ENCODE measurements around the gene ITGB6. TPM values are rescaled to one million over a fixed set of nuclear protein-coding genes. Genes with fewer than 3 reads are reported as not detected.
A peak's percentile ranks its signal among the peaks of the same experiment; 100 is the strongest.

ITGB6 gene
- total RNA-seq, 1 donor: under 0.01 TPM

- Histone ChIP-seq H3K4me1 (ENCODE audit: insufficient read depth, low read length) (peaks cover 55% of the 10 kb centered on the region), H3K27me3 (ENCODE audit: insufficient read depth, low read length) (no peaks in the 10 kb centered on the region), H3K79me2 (ENCODE audit: insufficient read depth, low read length) (no peaks in the 10 kb centered on the region), H3K4me2 (ENCODE audit: insufficient read depth, low read length) (no peak overlapping the region), H4K20me1 (ENCODE audit: insufficient read depth, low read length) (no peaks in the 10 kb centered on the region), H3K9me3 (ENCODE audit: low read depth, low read length) (no peaks in the 10 kb centered on the region), H2AFZ (ENCODE audit: low read length) (no peak overlapping the region), H3K27ac (ENCODE audit: low read depth, low read length) (peak overlapping the region; percentile 57), H3K4me3 (ENCODE audit: insufficient read depth, low read length) (no peak overlapping the region), H3K36me3 (ENCODE audit: insufficient read depth, low read length) (no peaks in the 10 kb centered on the region)
- DNase-seq (ENCODE audit: insufficient read length, low spot score, missing footprints): no peak
- TF ChIP-seq, protein P1, sequence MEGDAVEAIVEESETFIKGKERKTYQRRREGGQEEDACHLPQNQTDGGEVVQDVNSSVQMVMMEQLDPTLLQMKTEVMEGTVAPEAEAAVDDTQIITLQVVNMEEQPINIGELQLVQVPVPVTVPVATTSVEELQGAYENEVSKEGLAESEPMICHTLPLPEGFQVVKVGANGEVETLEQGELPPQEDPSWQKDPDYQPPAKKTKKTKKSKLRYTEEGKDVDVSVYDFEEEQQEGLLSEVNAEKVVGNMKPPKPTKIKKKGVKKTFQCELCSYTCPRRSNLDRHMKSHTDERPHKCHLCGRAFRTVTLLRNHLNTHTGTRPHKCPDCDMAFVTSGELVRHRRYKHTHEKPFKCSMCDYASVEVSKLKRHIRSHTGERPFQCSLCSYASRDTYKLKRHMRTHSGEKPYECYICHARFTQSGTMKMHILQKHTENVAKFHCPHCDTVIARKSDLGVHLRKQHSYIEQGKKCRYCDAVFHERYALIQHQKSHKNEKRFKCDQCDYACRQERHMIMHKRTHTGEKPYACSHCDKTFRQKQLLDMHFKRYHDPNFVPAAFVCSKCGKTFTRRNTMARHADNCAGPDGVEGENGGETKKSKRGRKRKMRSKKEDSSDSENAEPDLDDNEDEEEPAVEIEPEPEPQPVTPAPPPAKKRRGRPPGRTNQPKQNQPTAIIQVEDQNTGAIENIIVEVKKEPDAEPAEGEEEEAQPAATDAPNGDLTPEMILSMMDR (IDR thresholded peaks at IDR 0.05; ENCODE audit: extremely low read depth, low read depth, low read length): no peak
These were observed 6.4 kb upstream of the ITGB6 start for GRCh38 chr2:160206436-160206835.

- TF ChIP-seq, protein P1 (IDR thresholded peaks at IDR 0.05; ENCODE audit: extremely low read depth, low read depth, low read length): no peak
- Histone ChIP-seq H3K9me3 (ENCODE audit: low read depth, low read length) (no peaks in the 10 kb centered on the region), H3K4me2 (ENCODE audit: insufficient read depth, low read length) (peak overlapping the region; percentile 25), H3K4me1 (ENCODE audit: insufficient read depth, low read length) (peaks cover 51% of the 10 kb centered on the region), H2AFZ (ENCODE audit: low read length) (peak overlapping the region; percentile 82), H3K27me3 (ENCODE audit: insufficient read depth, low read length) (no peaks in the 10 kb centered on the region), H3K4me3 (ENCODE audit: insufficient read depth, low read length) (no peak overlapping the region), H4K20me1 (ENCODE audit: insufficient read depth, low read length) (no peaks in the 10 kb centered on the region), H3K36me3 (ENCODE audit: insufficient read depth, low read length) (no peaks in the 10 kb centered on the region), H3K79me2 (ENCODE audit: insufficient read depth, low read length) (no peaks in the 10 kb centered on the region), H3K27ac (ENCODE audit: low read depth, low read length) (peak overlapping the region; percentile 57)
- DNase-seq (ENCODE audit: insufficient read length, low spot score, missing footprints): peak; percentile 84
These were observed 5.4 kb upstream of the ITGB6 start for GRCh38 chr2:160205505-160205904.

DNA sequence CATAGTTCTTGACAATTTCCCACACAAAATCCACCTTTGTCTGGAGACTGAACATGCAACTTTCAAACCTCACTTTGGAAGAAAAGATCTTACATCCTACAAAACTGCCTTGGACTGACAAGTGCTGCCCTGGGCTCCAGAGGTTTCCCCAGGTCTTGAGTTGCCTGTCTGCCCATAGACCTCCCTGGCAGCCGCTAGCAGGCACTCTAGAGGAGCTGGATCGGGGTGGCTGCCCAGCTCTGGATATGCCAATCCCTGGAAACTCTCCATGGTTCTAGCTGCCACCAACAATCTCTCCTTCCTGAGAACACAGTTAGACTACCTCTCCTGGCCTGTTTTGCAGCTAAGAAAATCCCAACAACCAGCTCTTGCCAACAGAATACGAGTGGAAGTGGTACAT lies 3.4 kb upstream of the ITGB6 start:
- Histone ChIP-seq H3K27ac (ENCODE audit: low read depth, low read length) (no peak overlapping the region), H3K4me1 (ENCODE audit: insufficient read depth, low read length) (peaks cover 31% of the 10 kb centered on the region), H4K20me1 (ENCODE audit: insufficient read depth, low read length) (no peaks in the 10 kb centered on the region)

DNA sequence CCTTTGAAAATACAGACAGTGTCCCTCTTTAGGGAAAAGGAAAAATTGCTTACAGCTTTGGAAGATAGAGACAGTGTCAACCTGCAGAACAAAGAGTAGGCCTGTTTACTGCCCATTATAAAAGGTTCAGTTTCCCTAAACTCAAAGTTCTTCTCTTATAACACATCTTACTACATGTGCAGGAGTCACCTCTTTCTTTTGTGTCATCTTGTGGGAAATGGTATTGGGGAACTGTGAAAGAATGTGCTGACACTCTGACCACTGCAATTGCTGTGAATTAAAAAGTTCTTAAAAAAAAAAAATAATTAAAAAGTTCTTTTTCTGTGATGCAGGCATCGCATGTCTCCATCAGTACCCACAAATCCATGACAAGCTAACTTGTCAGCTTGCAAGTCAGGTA lies 2.9 kb upstream of the ITGB6 start:
- no peak overlapping the region for H2AFZ ChIP-seq (ENCODE audit: low read length)
- no peak overlapping the region for H3K27ac ChIP-seq (ENCODE audit: low read depth, low read length)
- TF ChIP-seq, protein P1 (IDR thresholded peaks at IDR 0.05; ENCODE audit: extremely low read depth, low read depth, low read length): no peak
- H3K4me3 ChIP-seq (ENCODE audit: insufficient read depth, low read length): no peak overlapping the region
- no peaks in the 10 kb centered on the region for H3K79me2 ChIP-seq (ENCODE audit: insufficient read depth, low read length)
- H3K27me3 ChIP-seq (ENCODE audit: insufficient read depth, low read length): no peaks in the 10 kb centered on the region
- DNase-seq (ENCODE audit: insufficient read length, low spot score, missing footprints): no peak
- H4K20me1 ChIP-seq (ENCODE audit: insufficient read depth, low read length): no peaks in the 10 kb centered on the region
- no peak overlapping the region for H3K4me2 ChIP-seq (ENCODE audit: insufficient read depth, low read length)
- no peaks in the 10 kb centered on the region for H3K36me3 ChIP-seq (ENCODE audit: insufficient read depth, low read length)
- H3K4me1 ChIP-seq (ENCODE audit: insufficient read depth, low read length): peaks cover 26% of the 10 kb centered on the region
- no peaks in the 10 kb centered on the region for H3K9me3 ChIP-seq (ENCODE audit: low read depth, low read length)

More for the DNA sequence above, 3.4 kb upstream of the ITGB6 start:
- Histone ChIP-seq H3K79me2 (ENCODE audit: insufficient read depth, low read length) (no peaks in the 10 kb centered on the region), H2AFZ (ENCODE audit: low read length) (no peak overlapping the region), H3K4me3 (ENCODE audit: insufficient read depth, low read length) (no peak overlapping the region), H3K36me3 (ENCODE audit: insufficient read depth, low read length) (no peaks in the 10 kb centered on the region), H3K4me2 (ENCODE audit: insufficient read depth, low read length) (no peak overlapping the region), H3K27me3 (ENCODE audit: insufficient read depth, low read length) (no peaks in the 10 kb centered on the region), H3K9me3 (ENCODE audit: low read depth, low read length) (no peaks in the 10 kb centered on the region)
- TF ChIP-seq, protein P1 (IDR thresholded peaks at IDR 0.05; ENCODE audit: extremely low read depth, low read depth, low read length): no peak
- DNase-seq (ENCODE audit: insufficient read length, low spot score, missing footprints): no peak

All from osteoblast (primary cell).